ENCODE results near the gene PAPOLB. TPM values are rescaled to one million over a fixed set of nuclear protein-coding genes. Genes with fewer than 3 reads are reported as not detected.

Gene PAPOLB
- total and polyA plus RNA-seq, 3 donors from 2014 or later: 19.1 to 65.2 (median 29.1) TPM

- DNase-seq: no peak
- TF ChIP-seq CTCF (IDR thresholded peaks at IDR 0.05) (no peak), POLR2A (IDR thresholded peaks at IDR 0.05) (no peak)
- Histone ChIP-seq H3K36me3 (ENCODE audit: low read depth, missing control alignments) (no peaks in the 10 kb centered on the region), H3K4me1 (peaks cover 11% of the 10 kb centered on the region), H3K27me3 (no peaks in the 10 kb centered on the region), H3K4me3 (no peak overlapping the region), H3K9me3 (no peaks in the 10 kb centered on the region), H3K27ac (no peak overlapping the region)
- intact Hi-C loops (cut with DNase I; ENCODE audit: low total_unique reads): loop anchor here (10.0 kb wide), 1 partner anchor 75 kb away; no protein-coding TSS in a partner anchor
- 86 to 87% methylated on average over 24 to 27 of the region's 27 CpGs for WGBS, 2 donors
These were observed 17.7 kb upstream of the PAPOLB start for GRCh38 chr7:4879396-4880081.

GRCh38 chr7:4878336-4879335 lies 16.8 kb upstream of the PAPOLB start:
- Histone ChIP-seq H3K27me3 (no peaks in the 10 kb centered on the region), H3K4me3 (no peak overlapping the region), H3K9me3 (no peaks in the 10 kb centered on the region), H3K36me3 (ENCODE audit: low read depth, missing control alignments) (no peaks in the 10 kb centered on the region), H3K27ac (no peak overlapping the region), H3K4me1 (peaks cover 11% of the 10 kb centered on the region)
- TF ChIP-seq CTCF (IDR thresholded peaks at IDR 0.05) (no peak), POLR2A (IDR thresholded peaks at IDR 0.05) (no peak)
- intact Hi-C loops (cut with DNase I; ENCODE audit: low total_unique reads): no loop called here
- no peak for DNase-seq
- 96 to 97% methylated on average over 24 to 45 of the region's 45 CpGs for WGBS, 2 donors

GRCh38 chr7:4876586-4876985 lies 14.8 kb upstream of the PAPOLB start:
- intact Hi-C loops (cut with DNase I; ENCODE audit: low total_unique reads): no loop called here
- WGBS, 2 donors: 96% methylated on average over 18 of the region's 18 CpGs

GRCh38 chr7:4875391-4875790 lies 13.6 kb upstream of the PAPOLB start:
- H3K4me3 ChIP-seq: no peak overlapping the region
- no peak for DNase-seq
- H3K27me3 ChIP-seq: no peaks in the 10 kb centered on the region
- TF ChIP-seq CTCF (IDR thresholded peaks at IDR 0.05): no peak
- no peak for TF ChIP-seq POLR2A (IDR thresholded peaks at IDR 0.05)
- H3K9me3 ChIP-seq: no peaks in the 10 kb centered on the region
- no peaks in the 10 kb centered on the region for H3K4me1 ChIP-seq
- H3K27ac ChIP-seq: no peak overlapping the region
- no peaks in the 10 kb centered on the region for H3K36me3 ChIP-seq (ENCODE audit: low read depth, missing control alignments)
- 89 to 94% methylated on average over 11 to 15 of the region's 15 CpGs for WGBS, 2 donors
- intact Hi-C loops (cut with DNase I; ENCODE audit: low total_unique reads): no loop called here

More at GRCh38 chr7:4876586-4876985, 14.8 kb upstream of the PAPOLB start:
- no peaks in the 10 kb centered on the region for H3K27me3 ChIP-seq
- H3K27ac ChIP-seq: no peak overlapping the region
- H3K9me3 ChIP-seq: no peaks in the 10 kb centered on the region
- no peak overlapping the region for H3K4me3 ChIP-seq
- no peaks in the 10 kb centered on the region for H3K36me3 ChIP-seq (ENCODE audit: low read depth, missing control alignments)
- DNase-seq: no peak
- no peak for TF ChIP-seq CTCF (IDR thresholded peaks at IDR 0.05)
- TF ChIP-seq POLR2A (IDR thresholded peaks at IDR 0.05): no peak
- H3K4me1 ChIP-seq: peaks cover 1% of the 10 kb centered on the region

Measured in testis (tissue), 3 donors.